ENCODE measurements around the gene RNASE8. TPM values are rescaled to one million over a fixed set of nuclear protein-coding genes. Genes with fewer than 3 reads are reported as not detected.

Gene RNASE8
- total and polyA plus RNA-seq, 7 donors: not detected

DNA sequence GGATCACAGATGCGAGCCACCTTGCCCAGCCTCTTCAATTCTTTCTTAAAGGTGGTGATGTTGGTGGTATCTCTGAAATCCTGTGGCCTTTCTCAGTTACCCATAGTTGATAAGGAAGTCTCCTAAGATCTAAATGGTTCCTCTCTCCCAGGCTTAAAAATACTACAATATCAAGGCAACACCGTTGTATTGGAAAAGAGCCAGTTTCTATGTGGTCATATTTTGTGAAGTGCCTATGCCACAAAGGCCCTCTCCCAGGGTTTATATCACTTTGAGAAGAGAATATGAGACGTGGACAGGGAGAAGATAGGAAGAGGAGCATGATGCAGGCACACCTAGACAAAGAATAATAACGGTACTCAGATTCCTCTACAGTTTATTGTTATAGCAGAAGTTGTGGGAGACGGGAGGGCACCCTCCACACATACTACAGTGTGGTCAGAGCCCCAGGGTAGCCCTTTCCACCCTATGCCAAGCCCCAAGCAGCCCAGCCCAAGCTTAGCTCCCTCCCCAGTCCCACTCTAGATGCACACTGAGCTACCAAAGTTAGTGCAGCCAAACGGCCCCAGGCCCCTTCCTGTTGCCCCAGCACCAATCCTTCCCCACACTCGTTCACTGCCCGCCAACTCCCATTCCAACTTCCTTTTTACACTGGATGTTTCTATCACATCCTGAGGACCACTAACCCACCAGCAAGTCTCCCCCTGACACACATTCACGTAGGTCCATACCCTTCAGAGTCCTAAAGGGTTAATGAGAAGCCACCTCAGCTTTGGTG is 41.0 kb upstream of the RNASE8 start:
- DNase-seq: no peak
- no peak for ATAC-seq
- H3K27me3 ChIP-seq (ENCODE audit: insufficient read depth in 3 of 3, low read length in 2 of 3): no peaks in the 10 kb centered on the region
- intact Hi-C loops (cut with DNase I): loop anchor here in 1 of 2 donors (5.0 kb wide), 1 partner anchor 76 kb away; no protein-coding TSS in a partner anchor
- WGBS, 3 donors: 49 to 67% (median 55%) methylated on average over 9 of the region's 9 CpGs
- H3K27ac ChIP-seq: peak overlapping the region; percentile 50
- no peaks in the 10 kb centered on the region for H3K9me3 ChIP-seq
- H3K36me3 ChIP-seq (ENCODE audit: insufficient read depth in 1 of 2, low read depth in 1 of 2): peaks cover 2 to 56% of the 10 kb centered on the region in 2 donors
- TF ChIP-seq, protein P1, sequence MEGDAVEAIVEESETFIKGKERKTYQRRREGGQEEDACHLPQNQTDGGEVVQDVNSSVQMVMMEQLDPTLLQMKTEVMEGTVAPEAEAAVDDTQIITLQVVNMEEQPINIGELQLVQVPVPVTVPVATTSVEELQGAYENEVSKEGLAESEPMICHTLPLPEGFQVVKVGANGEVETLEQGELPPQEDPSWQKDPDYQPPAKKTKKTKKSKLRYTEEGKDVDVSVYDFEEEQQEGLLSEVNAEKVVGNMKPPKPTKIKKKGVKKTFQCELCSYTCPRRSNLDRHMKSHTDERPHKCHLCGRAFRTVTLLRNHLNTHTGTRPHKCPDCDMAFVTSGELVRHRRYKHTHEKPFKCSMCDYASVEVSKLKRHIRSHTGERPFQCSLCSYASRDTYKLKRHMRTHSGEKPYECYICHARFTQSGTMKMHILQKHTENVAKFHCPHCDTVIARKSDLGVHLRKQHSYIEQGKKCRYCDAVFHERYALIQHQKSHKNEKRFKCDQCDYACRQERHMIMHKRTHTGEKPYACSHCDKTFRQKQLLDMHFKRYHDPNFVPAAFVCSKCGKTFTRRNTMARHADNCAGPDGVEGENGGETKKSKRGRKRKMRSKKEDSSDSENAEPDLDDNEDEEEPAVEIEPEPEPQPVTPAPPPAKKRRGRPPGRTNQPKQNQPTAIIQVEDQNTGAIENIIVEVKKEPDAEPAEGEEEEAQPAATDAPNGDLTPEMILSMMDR (IDR thresholded peaks at IDR 0.05): no peak
- H3K4me1 ChIP-seq: peaks cover 71% of the 10 kb centered on the region
- H3K4me3 ChIP-seq: no peak overlapping the region

DNA sequence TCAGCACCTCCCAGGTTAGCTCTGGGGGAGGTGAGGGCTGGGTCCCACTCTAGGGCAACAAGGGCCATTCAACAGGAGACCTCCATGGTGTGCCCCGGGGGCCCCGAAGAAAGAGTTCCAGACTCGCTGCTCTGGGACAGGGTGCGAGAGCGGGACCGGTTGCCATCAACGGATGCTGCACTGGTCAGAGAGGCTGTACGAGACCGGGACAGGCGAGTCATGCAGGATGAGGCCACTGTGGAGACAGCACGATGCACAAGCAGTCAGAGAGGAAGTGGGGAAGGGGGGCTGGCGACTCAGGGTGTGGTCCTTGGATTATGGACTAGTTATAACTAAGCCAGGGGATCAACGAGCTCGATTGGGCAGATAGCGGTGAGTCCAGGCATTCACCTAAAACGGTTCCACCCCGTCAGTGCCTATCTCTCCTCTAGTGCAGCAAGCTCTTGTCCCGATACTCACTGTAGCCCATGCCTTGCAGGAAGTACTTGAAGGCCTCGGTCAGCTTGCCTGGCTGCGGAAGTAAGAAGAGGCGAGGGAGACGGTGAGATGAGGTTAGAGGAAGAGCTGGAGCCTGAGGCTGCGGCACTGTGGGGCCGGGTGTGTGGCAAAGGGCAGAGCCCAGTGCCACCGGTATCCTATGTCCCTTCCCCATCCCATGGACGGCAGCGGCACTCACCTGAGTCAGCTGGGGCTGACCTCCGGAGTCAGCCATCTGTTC is 39.9 kb upstream of the RNASE8 start:
- H3K27me3 ChIP-seq (ENCODE audit: insufficient read depth in 3 of 3, low read length in 2 of 3): no peaks in the 10 kb centered on the region

DNA sequence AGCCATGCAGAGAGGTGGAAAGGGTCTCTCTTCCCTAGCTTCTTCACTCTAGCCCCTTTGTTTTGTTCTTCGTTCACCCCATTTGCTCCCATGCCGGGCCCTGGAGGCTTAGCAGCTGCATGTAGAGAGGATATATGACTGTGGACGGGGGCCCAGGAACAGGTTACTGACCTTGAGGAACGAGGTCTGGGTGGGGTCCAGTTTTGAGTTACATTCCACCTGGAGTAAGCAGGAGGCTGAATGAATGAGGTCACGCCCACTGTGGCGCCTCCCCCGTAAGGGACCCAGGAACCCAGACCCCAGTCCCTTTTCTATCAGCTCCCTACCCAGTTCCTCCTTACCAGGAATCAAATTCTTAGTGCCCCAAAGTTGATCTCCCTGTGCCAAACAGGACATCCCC is 39.3 kb upstream of the RNASE8 start:
- Histone ChIP-seq H3K36me3 (ENCODE audit: insufficient read depth in 1 of 2, low read depth in 1 of 2) (peaks cover 2 to 68% of the 10 kb centered on the region in 2 donors), H3K27me3 (ENCODE audit: insufficient read depth in 3 of 3, low read length in 2 of 3) (no peaks in the 10 kb centered on the region), H3K27ac (peak overlapping the region; percentile 13), H3K4me3 (peak overlapping the region; percentile 12), H3K9me3 (no peaks in the 10 kb centered on the region), H3K4me1 (peaks cover 86% of the 10 kb centered on the region)
- TF ChIP-seq, protein P1 (IDR thresholded peaks at IDR 0.05): no peak
- 30 to 46% (median 33%) methylated on average over 7 of the region's 7 CpGs for WGBS, 3 donors
- intact Hi-C loops (cut with DNase I): loop anchor here in 1 of 2 donors (5.0 kb wide), 1 partner anchor 74 kb away; no protein-coding TSS in a partner anchor
- ATAC-seq (no peak), DNase-seq (no peak)

More for the DNA sequence above, 39.9 kb upstream of the RNASE8 start:
- no peak for DNase-seq
- peaks cover 2 to 67% of the 10 kb centered on the region in 2 donors for H3K36me3 ChIP-seq (ENCODE audit: insufficient read depth in 1 of 2, low read depth in 1 of 2)
- H3K4me1 ChIP-seq: peaks cover 80% of the 10 kb centered on the region
- peak overlapping the region; percentile 13 for H3K27ac ChIP-seq
- intact Hi-C loops (cut with DNase I): loop anchor here in 1 of 2 donors (5.0 kb wide), 1 partner anchor 75 kb away; no protein-coding TSS in a partner anchor
- TF ChIP-seq, protein P1 (IDR thresholded peaks at IDR 0.05): no peak
- no peaks in the 10 kb centered on the region for H3K9me3 ChIP-seq
- peak overlapping the region; percentile 12 for H3K4me3 ChIP-seq
- WGBS, 3 donors: 51 to 58% (median 55%) methylated on average over 27 to 28 of the region's 28 CpGs
- no peak for ATAC-seq

- DNase-seq (no peak), ATAC-seq (no peak)
- H3K27me3 ChIP-seq (ENCODE audit: insufficient read depth in 3 of 3, low read length in 2 of 3): no peaks in the 10 kb centered on the region
- intact Hi-C loops (cut with DNase I): loop anchor here in 1 of 2 donors (5.0 kb wide), 1 partner anchor 74 kb away; no protein-coding TSS in a partner anchor
- 86 to 92% (median 90%) methylated on average over 3 of the region's 3 CpGs for WGBS, 3 donors
- H3K4me3 ChIP-seq: no peak overlapping the region
- H3K9me3 ChIP-seq: no peaks in the 10 kb centered on the region
- H3K27ac ChIP-seq: peak overlapping the region; percentile 39
- peaks cover 2 to 68% of the 10 kb centered on the region in 2 donors for H3K36me3 ChIP-seq (ENCODE audit: insufficient read depth in 1 of 2, low read depth in 1 of 2)
- TF ChIP-seq, protein P1 (IDR thresholded peaks at IDR 0.05): no peak
- peaks cover 89% of the 10 kb centered on the region for H3K4me1 ChIP-seq
These were observed 38.8 kb upstream of the RNASE8 start for GRCh38 chr14:21018781-21019180.
